ENCODE results near the gene CENPM.
"Not testable (repeated sequence)": the region's sequence is repeated elsewhere in the genome, so short reads cannot be mapped to it uniquely, and the experiment has no call there.

The CENPM gene

GRCh38 chr22:41951898-41952474, 5.0 kb upstream of the CENPM start, which contains the start of gene SMIM45:
SMIM45 (plus strand) TSS chr22:41952150.
- DNase-seq (ENCODE audit: low read depth), result no peak
- TF ChIP-seq, protein P1, sequence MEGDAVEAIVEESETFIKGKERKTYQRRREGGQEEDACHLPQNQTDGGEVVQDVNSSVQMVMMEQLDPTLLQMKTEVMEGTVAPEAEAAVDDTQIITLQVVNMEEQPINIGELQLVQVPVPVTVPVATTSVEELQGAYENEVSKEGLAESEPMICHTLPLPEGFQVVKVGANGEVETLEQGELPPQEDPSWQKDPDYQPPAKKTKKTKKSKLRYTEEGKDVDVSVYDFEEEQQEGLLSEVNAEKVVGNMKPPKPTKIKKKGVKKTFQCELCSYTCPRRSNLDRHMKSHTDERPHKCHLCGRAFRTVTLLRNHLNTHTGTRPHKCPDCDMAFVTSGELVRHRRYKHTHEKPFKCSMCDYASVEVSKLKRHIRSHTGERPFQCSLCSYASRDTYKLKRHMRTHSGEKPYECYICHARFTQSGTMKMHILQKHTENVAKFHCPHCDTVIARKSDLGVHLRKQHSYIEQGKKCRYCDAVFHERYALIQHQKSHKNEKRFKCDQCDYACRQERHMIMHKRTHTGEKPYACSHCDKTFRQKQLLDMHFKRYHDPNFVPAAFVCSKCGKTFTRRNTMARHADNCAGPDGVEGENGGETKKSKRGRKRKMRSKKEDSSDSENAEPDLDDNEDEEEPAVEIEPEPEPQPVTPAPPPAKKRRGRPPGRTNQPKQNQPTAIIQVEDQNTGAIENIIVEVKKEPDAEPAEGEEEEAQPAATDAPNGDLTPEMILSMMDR (IDR thresholded peaks at IDR 0.05; ENCODE audit: control insufficient read depth, insufficient read depth, low read depth, low read length, missing control alignments), result no peak
- no peak within 1 kb of the TSS for H3K4me3 ChIP-seq (ENCODE audit: control insufficient read depth, low read depth, low read length)

DNA sequence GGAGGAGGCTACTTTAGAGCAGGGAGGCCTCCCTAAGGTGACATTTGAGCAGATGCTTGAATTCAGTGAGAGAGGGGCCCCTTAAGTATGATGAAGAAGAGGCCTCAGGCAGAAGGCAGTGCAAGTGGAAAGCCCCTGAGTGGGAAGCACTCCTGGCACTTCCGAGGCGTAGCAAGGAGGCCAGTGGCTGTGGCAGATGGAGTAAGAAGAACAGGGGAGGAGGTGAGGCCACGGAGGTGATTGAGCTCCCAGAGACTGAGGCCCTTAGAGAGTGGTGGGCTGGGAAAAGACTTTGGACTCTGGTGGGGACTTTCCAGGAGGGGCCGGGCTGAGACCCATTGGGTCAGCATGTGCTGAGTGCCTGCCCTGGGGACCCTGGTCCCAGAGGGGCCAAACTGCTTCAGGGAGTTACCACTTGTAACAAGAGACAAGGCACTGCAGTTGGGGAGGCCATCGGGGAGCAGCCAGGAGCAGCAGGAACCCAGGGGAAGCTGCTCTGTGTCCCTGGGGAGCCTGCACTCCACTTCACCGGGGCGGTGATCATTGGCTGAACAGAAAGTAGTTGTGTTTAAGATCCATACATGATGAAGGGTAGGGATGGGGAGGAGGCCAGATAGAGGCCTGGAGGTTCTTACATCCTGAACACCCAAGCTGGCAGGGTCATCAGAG, 2.5 kb upstream of the CENPM start:
- TF ChIP-seq, protein P1 (IDR thresholded peaks at IDR 0.05; ENCODE audit: control insufficient read depth, insufficient read depth, low read depth, low read length, missing control alignments), result no peak
- no peak overlapping the region for H3K4me3 ChIP-seq (ENCODE audit: control insufficient read depth, low read depth, low read length)
- DNase-seq (ENCODE audit: low read depth), result no peak

DNA sequence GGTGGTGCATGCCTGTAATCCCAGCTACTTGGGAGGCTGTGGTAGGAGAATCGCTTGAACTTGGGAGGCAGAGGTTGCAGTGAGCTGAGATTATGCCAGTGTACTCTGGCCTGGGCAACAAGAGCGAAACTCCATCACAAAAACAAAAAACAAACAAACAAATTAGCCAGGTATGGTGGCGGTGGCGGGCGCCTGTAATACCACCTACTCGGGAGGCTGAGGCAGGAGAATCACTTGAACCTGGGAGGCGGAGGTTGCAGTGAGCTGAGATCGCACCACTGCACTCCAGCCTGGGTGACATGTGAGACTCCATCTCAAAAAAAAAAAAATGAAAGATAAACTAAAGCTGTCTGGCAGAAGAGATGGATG, 2.0 kb upstream of the CENPM start:
- H3K4me3 ChIP-seq (ENCODE audit: control insufficient read depth, low read depth, low read length); DNase-seq (ENCODE audit: low read depth): not testable (repeated sequence)

DNA sequence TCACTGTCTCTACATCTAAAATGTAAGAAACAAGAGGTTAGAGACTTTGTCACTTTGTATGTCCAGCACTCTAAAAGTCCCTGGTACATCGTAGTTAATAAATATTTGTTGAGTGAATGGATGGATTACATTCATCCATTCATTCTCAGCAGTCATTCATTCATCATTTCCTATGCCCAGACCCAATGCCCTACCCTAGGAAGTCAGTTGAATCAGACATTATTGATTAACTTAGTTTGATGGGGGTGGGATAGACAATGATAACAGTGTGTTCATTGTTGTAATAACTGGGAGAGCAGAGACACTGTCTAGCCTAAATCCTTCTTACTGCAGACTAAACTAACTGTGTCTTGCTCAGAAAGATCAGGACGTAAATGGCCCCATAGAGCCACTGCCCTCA, 1.2 kb upstream of the CENPM start:
- no peak for DNase-seq (ENCODE audit: low read depth)
- TF ChIP-seq, protein P1 (IDR thresholded peaks at IDR 0.05; ENCODE audit: control insufficient read depth, insufficient read depth, low read depth, low read length, missing control alignments), result no peak
- no peak overlapping the region for H3K4me3 ChIP-seq (ENCODE audit: control insufficient read depth, low read depth, low read length)

- H3K4me3 ChIP-seq (ENCODE audit: control insufficient read depth, low read depth, low read length), result no peak overlapping the region
- DNase-seq (ENCODE audit: low read depth), result no peak
- TF ChIP-seq, protein P1 (IDR thresholded peaks at IDR 0.05; ENCODE audit: control insufficient read depth, insufficient read depth, low read depth, low read length, missing control alignments), result no peak
These were observed 600 bp upstream of the CENPM start for GRCh38 chr22:41947424-41948080.

- TF ChIP-seq, protein P1 (IDR thresholded peaks at IDR 0.05; ENCODE audit: control insufficient read depth, insufficient read depth, low read depth, low read length, missing control alignments), result no peak
- no peak for DNase-seq (ENCODE audit: low read depth)
- no peak overlapping the region for H3K4me3 ChIP-seq (ENCODE audit: control insufficient read depth, low read depth, low read length)
These were observed 3.2 kb downstream of the CENPM start for GRCh38 chr22:41943661-41944209.

Data from AG09309 (cell line).